GM19239 (cell line): ENCODE results near the gene R3HDM1.
"Not testable (repeated sequence)": the region's sequence is repeated elsewhere in the genome, so short reads cannot be mapped to it uniquely, and the experiment has no call there.

ENCODE experiments used
- DNase-seq: peaks from one replicate; pipeline ENCODE4 v3.0.0; 2011; ENCODE audit warnings: low spot score; ENCODE audit not compliant: insufficient read length
- FAIRE-seq: peaks from 2 replicates; lab custom pipeline; 2011; peaks lifted over from hg19 to GRCh38; lab: Jason Lieb, UNC

Gene R3HDM1

GRCh38 chr2:135531231-135532197 is at the start of gene R3HDM1:
Gene R3HDM1 (plus strand): TSS chr2:135531484. CDS start chr2:135604846, 73,362 bp downstream.
- peak; percentile 73 for DNase-seq
- peak; percentile 48 for FAIRE-seq

- FAIRE-seq (no peak), DNase-seq (no peak)
Observed at GRCh38 chr2:135485441-135485840, 45.8 kb upstream of the R3HDM1 start.

GRCh38 chr2:135490376-135490775 is 40.9 kb upstream of the R3HDM1 start:
- no peak for DNase-seq
- FAIRE-seq = no peak

GRCh38 chr2:135494503-135494902 is 36.8 kb upstream of the R3HDM1 start:
- no peak for FAIRE-seq
- no peak for DNase-seq

GRCh38 chr2:135494917-135495316 is 36.4 kb upstream of the R3HDM1 start:
- FAIRE-seq = no peak

GRCh38 chr2:135498588-135498987 is 32.7 kb upstream of the R3HDM1 start:
- not testable (repeated sequence) for FAIRE-seq, DNase-seq

More at GRCh38 chr2:135494917-135495316, 36.4 kb upstream of the R3HDM1 start:
- no peak for DNase-seq

- DNase-seq = no peak
- FAIRE-seq = no peak
Observed at GRCh38 chr2:135504811-135505210, 26.5 kb upstream of the R3HDM1 start.

GRCh38 chr2:135510577-135510976 is 20.7 kb upstream of the R3HDM1 start:
- no peak for FAIRE-seq
- DNase-seq = no peak

- DNase-seq (no peak), FAIRE-seq (no peak)
Observed at GRCh38 chr2:135512099-135512498, 19.2 kb upstream of the R3HDM1 start.

GRCh38 chr2:135525786-135526185 is 5.5 kb upstream of the R3HDM1 start:
- FAIRE-seq (no peak), DNase-seq (no peak)

- no peak for DNase-seq
- no peak for FAIRE-seq
Observed at GRCh38 chr2:135528006-135528405, 3.3 kb upstream of the R3HDM1 start.

- DNase-seq (peak; percentile 54), FAIRE-seq (peak; percentile 98)
Observed at GRCh38 chr2:135530313-135531230, 712 bp upstream of the R3HDM1 start, which contains the start of gene ZRANB3. Gene ZRANB3 (minus strand): TSS chr2:135531218.

- FAIRE-seq = no peak
- no peak for DNase-seq
Observed at GRCh38 chr2:135532581-135532980, 1.3 kb downstream of the R3HDM1 start.

GRCh38 chr2:135533545-135533944 is 2.3 kb downstream of the R3HDM1 start:
- FAIRE-seq = not testable (repeated sequence)

GRCh38 chr2:135546436-135546835 is 15.2 kb downstream of the R3HDM1 start:
- FAIRE-seq (no peak), DNase-seq (no peak)

More at GRCh38 chr2:135533545-135533944, 2.3 kb downstream of the R3HDM1 start:
- DNase-seq = not testable (repeated sequence)

- DNase-seq (no peak), FAIRE-seq (peak; percentile 23)
Observed at GRCh38 chr2:135547311-135547710, 16.0 kb downstream of the R3HDM1 start.

GRCh38 chr2:135551356-135551755 is 20.1 kb downstream of the R3HDM1 start:
- FAIRE-seq (no peak), DNase-seq (no peak)

- no peak for FAIRE-seq
- DNase-seq = no peak
Observed at GRCh38 chr2:135552887-135553286, 21.6 kb downstream of the R3HDM1 start.

GRCh38 chr2:135555311-135555710 is 24.0 kb downstream of the R3HDM1 start:
- DNase-seq (no peak), FAIRE-seq (no peak)

- peak; percentile 48 for FAIRE-seq
- DNase-seq = no peak
Observed at GRCh38 chr2:135557530-135557929, 26.2 kb downstream of the R3HDM1 start.
